Neural crest cell (in vitro differentiated cells): ENCODE data around the gene NPAS3. TPM values are rescaled to one million over a fixed set of nuclear protein-coding genes. Genes with fewer than 3 reads are reported as not detected.

Experiments
- DNase-seq: peaks from one replicate; pipeline ENCODE4 v3.0.0; 2021; ENCODE audit warnings: low read depth, mixed read lengths, low spot score
- H3K27ac Mint-ChIP-seq: one replicate; pipeline ENCODE4 v1.8.0; 2021; ENCODE audit warnings: mild to moderate bottlenecking, mixed read lengths; ENCODE audit not compliant: unreplicated experiment
- H3K27me3 Mint-ChIP-seq: 2 replicates; pipeline ENCODE4 v1.8.0; 2021; ENCODE audit warnings: low read depth, mild to moderate bottlenecking, mixed read lengths
- H3K36me3 Mint-ChIP-seq: 2 replicates; pipeline ENCODE4 v1.8.0; 2021; ENCODE audit warnings: low read depth, mild to moderate bottlenecking, mixed read lengths
- H3K4me1 Mint-ChIP-seq: 2 replicates; pipeline ENCODE4 v1.8.0; 2021; ENCODE audit warnings: mixed read lengths
- H3K4me3 Mint-ChIP-seq: one replicate; pipeline ENCODE4 v1.8.0; 2021; ENCODE audit warnings: mild to moderate bottlenecking, mixed read lengths
- H3K9me3 Mint-ChIP-seq: 2 replicates; pipeline ENCODE4 v1.8.0; 2021; ENCODE audit warnings: mixed read lengths
- total RNA-seq: library from RNA; stranded (reverse); gene quantifications from 2 replicates; pipeline ENCODE4 v1.2.1, GENCODE V29; 2021
- TF ChIP-seq, protein P1 (sequence below): fragments of 200-600 bp; sonication (generic); conservative IDR thresholded peaks from 2 replicates; pipeline ENCODE4 v1.5.0; 2021; ENCODE audit warnings: antibody characterized with exemption, mild to moderate bottlenecking

The NPAS3 gene
- total RNA-seq, 1 donor from 2014 or later, result 18.2 TPM

GRCh38 chr14:33390335-33390734, 451.7 kb downstream of the NPAS3 start:
- H3K4me1 Mint-ChIP-seq, result peaks cover 23% of the 10 kb centered on the region
- no peaks in the 10 kb centered on the region for H3K9me3 Mint-ChIP-seq
- TF ChIP-seq, protein P1, sequence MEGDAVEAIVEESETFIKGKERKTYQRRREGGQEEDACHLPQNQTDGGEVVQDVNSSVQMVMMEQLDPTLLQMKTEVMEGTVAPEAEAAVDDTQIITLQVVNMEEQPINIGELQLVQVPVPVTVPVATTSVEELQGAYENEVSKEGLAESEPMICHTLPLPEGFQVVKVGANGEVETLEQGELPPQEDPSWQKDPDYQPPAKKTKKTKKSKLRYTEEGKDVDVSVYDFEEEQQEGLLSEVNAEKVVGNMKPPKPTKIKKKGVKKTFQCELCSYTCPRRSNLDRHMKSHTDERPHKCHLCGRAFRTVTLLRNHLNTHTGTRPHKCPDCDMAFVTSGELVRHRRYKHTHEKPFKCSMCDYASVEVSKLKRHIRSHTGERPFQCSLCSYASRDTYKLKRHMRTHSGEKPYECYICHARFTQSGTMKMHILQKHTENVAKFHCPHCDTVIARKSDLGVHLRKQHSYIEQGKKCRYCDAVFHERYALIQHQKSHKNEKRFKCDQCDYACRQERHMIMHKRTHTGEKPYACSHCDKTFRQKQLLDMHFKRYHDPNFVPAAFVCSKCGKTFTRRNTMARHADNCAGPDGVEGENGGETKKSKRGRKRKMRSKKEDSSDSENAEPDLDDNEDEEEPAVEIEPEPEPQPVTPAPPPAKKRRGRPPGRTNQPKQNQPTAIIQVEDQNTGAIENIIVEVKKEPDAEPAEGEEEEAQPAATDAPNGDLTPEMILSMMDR, result no peak
- no peaks in the 10 kb centered on the region for H3K36me3 Mint-ChIP-seq
- H3K27me3 Mint-ChIP-seq, result no peaks in the 10 kb centered on the region
- H3K27ac Mint-ChIP-seq, result no peak overlapping the region
- DNase-seq, result no peak
- H3K4me3 Mint-ChIP-seq, result no peak overlapping the region

DNA sequence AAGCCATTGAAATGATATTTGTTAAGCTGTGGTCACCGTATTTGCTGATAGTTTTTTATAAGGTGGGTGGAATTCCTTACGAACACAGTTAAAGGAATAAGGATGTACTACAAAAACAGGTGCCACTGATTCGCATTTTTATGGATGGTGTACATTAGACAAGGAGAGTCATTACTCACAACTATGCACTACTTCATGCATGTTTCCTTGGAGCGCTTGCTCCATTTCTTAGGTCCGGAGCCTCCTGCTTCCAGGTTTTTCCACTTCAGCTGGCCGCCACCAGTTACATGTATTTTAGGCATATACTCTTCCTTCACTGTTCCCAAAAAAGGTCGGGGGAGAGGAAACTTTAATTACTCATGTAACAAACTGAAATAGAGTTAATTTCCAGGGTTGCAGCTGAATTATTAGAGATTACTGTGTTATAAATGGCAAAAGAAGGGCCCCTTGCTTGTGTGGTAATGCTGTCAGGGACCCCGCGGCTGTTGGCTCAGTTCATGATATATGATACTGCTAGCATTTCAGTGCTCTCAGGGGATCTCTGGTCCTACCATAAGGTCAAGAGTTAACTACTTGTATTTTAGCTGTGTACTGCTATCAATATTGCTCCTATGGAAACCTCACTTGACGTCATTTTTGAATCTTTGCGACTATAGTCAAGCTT, 454.7 kb downstream of the NPAS3 start:
- no peaks in the 10 kb centered on the region for H3K27me3 Mint-ChIP-seq
- H3K4me3 Mint-ChIP-seq, result no peak overlapping the region
- H3K4me1 Mint-ChIP-seq, result peaks cover 14% of the 10 kb centered on the region
- H3K36me3 Mint-ChIP-seq, result no peaks in the 10 kb centered on the region
- DNase-seq, result no peak
- H3K27ac Mint-ChIP-seq, result no peak overlapping the region
- TF ChIP-seq, protein P1, result no peak
- no peaks in the 10 kb centered on the region for H3K9me3 Mint-ChIP-seq

DNA sequence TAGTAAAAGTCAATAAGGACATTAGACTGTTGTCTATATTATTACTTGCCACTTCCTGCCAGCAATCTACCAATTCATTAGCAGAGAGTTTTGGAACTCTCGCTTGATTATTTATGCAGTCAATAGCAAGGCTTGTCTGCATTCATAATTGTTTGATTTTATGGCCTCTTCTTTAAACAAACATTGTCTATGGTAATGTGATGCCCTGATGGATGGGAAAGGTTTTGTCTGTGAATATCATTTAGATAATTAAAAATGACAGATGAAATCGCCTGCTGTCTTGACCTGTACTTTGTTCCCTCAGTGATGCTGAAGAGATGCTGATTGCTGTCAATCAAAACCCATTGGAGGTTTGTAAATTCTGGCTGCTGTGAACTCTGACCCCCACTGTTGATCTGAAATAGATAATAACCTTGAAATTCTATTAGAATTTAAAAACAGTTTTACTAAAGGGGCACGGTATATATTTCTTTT, 455.3 kb downstream of the NPAS3 start:
- Mint-ChIP-seq H3K27ac (no peak overlapping the region), H3K27me3 (no peaks in the 10 kb centered on the region), H3K9me3 (no peaks in the 10 kb centered on the region), H3K4me3 (no peak overlapping the region), H3K4me1 (peaks cover 14% of the 10 kb centered on the region), H3K36me3 (no peaks in the 10 kb centered on the region)
- TF ChIP-seq, protein P1, result no peak
- DNase-seq, result no peak

GRCh38 chr14:33401311-33401710, 462.6 kb downstream of the NPAS3 start:
- Mint-ChIP-seq H3K4me3 (no peak overlapping the region), H3K36me3 (peaks cover 36% of the 10 kb centered on the region), H3K4me1 (peaks cover 4% of the 10 kb centered on the region), H3K27ac (no peak overlapping the region), H3K27me3 (no peaks in the 10 kb centered on the region), H3K9me3 (peaks cover 21% of the 10 kb centered on the region)
- TF ChIP-seq, protein P1, result no peak
- no peak for DNase-seq

DNA sequence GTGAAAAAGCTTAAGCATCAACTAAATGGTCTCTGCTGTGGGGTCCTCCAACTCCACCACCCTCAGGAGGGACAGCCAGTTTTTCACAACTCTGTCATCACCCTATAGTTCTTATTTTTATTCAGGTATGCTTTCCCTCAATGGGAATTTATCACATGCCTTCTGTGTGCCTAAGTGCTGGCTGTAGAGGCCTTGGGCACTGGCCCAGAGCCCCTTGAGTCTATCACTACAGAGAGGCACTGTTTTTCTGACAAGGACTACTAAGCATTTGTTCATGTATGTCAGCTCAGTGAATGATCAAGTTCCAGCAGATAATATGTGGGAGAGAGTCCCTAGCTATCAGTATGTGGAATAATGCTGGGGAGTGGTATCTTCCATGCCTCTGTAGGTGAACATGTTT, 463.9 kb downstream of the NPAS3 start:
- Mint-ChIP-seq H3K9me3 (peaks cover 27% of the 10 kb centered on the region), H3K27me3 (no peaks in the 10 kb centered on the region), H3K36me3 (peaks cover 47% of the 10 kb centered on the region), H3K27ac (no peak overlapping the region), H3K4me1 (peaks cover 4% of the 10 kb centered on the region), H3K4me3 (no peak overlapping the region)
- TF ChIP-seq, protein P1, result no peak
- no peak for DNase-seq
